T-helper 2 cell (primary cell): ENCODE measurements around the gene EPS15.
"Not testable (repeated sequence)": the region's sequence is repeated elsewhere in the genome, so short reads cannot be mapped to it uniquely, and the experiment has no call there.

Experiments
- DNase-seq, 5 experiments: peaks; one replicate each; pipeline versions ENCODE4 v3.0.0 to v3.0.0-alpha.2; 2012 to 2022

Gene EPS15

DNA sequence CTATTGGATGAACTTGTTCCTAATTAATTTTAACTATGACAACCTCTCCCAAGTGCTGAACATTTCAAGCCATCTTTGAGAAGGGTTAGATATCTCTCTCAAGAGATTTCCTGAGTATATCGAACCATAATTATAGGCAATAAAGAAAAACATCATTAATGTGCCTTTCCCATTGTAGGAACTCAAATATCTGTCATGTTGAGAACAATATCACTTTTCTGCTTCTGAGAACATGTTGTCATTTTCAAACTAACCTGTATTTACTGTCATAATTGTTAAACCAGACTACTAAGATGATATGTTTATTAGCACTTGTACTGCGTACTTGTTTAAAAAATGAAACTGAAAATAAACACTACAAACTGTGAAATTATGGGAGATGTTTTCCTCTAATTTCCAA is 4.3 kb downstream of the EPS15 start:
- DNase-seq, result no peak

- no peak for DNase-seq
Measured at GRCh38 chr1:51512606-51513005, 6.5 kb downstream of the EPS15 start.

DNA sequence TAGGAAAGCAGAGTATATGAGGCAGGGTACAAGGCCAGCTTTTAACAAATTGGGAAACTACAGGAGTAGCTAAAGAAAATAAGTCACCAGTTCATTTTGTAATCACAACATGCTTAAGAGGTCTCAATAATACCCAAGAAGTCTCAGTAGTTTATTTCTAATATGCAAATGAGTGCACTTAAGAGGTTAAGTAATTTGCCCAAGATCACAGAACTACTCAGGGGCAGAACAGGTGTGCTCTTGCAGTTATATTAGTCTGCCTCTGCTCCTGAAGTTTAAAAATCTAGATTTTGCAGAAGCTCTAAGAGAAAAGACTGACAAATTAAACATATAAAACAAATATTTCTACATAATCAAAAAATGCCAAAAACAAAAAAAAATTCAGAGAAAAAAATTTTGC is 6.9 kb downstream of the EPS15 start:
- no peak for DNase-seq

DNA sequence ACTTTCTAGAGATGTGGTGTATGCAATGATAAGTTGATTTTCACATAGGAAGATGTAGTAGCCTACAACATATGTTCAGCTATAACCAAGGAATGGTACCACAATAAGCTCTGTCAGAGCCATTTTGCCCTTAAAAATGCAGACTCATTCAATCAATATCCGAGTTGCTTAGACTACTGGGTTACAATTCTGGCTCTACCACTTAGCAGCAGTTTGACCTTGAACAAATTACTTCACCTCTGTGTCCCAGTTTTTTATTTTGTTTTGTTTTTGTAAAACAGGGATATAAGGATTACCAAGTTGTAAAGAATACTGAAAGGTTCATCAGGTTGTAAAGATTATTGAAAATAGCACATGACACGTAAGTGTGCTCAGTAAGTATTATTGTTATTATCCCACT is 9.3 kb downstream of the EPS15 start:
- DNase-seq, result no peak

- peak in 1 of 5 experiments; percentile 51 for DNase-seq
Measured at GRCh38 chr1:51506537-51506936, 12.5 kb downstream of the EPS15 start.

DNA sequence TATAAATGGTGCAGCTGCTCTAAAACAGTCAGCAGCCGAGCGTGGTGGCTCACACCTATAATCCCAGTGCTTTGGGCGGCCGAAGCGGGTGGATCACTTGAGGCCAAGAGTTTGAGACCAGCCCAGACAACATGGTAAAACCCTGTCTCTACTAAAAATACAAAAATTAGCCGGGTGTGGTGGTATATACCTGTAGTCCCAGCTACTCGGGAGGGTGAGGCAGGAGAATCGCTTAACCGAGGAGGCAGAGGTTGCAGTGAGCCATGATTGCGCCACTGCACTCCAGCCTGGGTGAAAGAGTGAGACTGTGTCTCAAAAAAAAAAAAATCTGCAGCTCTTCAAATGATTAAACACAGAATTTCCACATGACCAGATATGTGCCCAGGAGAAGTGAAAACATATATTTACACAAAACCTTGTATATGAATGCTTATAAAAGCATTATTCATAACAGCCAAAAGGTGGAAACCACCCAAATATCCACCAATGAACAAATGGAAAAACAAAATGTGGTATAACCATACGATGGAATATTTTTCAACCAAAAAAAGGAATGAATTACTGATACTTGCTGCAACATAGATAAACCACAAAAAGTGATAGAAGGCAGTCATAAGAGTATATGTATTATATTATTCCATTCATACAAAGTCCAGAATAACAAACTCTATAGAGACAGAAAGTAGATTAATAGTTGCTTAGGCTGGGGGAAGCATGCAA is 14.1 kb downstream of the EPS15 start:
- peak in 2 of 5 experiments; percentile 7 to 57 for DNase-seq

GRCh38 chr1:51501218-51501630 is 17.8 kb downstream of the EPS15 start:
- peak in 3 of 5 experiments; percentile 10 to 66 (median 47) for DNase-seq

DNA sequence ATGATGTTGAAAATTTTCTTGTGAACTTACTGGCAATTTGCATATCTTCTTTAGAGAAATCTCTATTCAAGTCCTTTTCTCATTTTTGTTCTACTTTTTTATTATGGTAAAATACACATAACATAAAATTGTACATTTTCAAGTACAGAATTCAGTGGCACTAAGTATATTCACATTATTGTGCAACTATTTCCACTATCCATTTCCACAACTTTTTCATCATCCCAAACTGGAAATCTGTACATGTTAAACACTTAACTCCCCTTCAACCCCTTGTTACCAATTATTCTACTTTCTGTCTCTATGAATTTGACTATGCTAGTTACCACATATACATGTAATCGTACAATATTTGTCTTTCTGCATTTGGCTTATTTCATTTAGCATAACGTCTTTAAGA is 19.4 kb downstream of the EPS15 start:
- DNase-seq, result no peak

DNA sequence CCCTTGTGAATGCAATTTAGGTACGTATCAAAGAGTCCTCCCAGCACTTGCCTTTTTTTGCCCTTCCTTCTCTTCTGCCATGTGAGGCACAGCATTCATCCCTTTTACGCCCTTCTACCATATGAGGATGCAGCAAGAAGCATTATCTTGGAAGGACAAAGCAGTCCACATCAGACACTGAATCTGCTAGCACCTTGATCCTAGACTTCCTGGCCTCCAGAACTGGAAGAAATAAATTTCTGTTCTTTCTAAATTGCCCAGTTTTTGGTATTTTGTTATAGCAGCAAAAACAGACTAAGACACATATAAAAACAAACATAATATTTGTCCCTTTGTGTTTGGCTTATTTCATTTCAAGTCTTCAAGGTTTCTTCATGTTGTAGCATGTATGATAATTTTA is 20.1 kb downstream of the EPS15 start:
- no peak for DNase-seq

GRCh38 chr1:51497340-51497739 is 21.7 kb downstream of the EPS15 start:
- no peak for DNase-seq

DNA sequence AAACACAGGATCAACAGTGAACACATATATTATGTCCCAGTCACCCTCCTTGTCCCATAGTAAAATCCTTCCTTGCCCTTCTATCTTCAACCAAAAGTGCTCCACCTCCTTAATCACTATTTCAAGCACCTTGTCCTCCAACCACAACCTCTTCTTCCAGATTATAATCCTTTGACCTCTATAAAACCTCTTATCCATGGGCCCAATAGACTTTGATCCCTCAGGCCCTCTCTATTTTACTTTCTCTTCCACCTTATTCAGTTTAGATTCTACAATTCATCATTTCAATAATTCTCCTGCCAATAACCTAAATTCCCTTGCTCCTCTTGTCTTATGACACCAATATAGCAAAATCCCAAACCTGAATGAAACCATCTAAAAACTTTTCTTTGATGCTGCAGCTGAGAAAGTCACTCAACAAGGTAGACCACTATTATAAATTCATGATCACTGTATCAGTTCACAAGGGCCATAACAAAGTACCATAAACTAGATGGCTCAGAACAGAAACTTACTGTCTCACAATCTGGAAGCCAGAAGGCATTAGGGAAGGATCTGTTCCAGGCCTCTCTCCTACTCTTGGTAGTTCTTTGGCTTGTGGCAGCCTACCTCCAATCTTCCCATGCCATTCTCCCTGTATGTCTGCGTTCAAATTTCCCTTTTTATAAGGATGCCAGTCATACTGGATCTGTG is 24.8 kb downstream of the EPS15 start:
- no peak for DNase-seq

DNA sequence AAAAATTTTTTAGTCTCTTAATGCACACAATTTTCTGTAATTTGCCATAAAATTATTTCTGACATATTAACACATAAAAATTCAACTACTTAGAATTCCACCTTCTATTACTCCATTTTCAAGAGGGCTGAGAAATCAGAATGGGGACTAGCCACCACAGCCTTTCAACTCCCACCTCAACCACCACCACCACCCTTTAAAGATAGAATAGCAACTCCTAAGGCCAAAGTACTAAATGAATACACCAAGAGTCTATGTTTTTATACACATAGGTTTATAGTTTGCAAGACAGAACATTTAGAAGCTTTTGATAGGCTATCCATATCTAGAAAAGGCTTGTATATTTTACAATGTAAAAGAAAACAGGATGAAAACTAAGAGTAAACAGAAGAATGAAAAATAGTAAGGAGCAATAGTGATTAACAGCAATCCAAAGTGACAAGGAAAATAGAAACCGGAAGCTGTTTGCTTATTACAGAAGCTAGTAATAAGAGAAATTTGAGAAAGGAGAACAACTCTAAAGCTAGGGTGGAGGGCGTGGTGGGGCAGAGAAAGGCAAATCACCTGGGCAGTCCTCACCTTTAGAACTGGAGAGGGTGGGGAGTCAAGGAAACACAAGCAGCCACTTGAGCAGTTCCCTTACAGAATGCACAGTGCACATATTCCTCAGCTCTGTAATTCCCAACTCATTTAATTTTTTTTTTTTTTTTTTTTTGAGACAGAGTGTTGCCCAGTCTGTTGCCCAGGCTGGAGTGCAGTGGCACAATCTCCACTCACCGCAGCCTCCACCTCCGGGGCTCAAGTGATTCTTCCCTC is 27.7 kb downstream of the EPS15 start:
- no peak for DNase-seq

GRCh38 chr1:51489472-51489871 is 29.6 kb downstream of the EPS15 start:
- no peak for DNase-seq

GRCh38 chr1:51488372-51489050 is 30.6 kb downstream of the EPS15 start:
- no peak for DNase-seq

DNA sequence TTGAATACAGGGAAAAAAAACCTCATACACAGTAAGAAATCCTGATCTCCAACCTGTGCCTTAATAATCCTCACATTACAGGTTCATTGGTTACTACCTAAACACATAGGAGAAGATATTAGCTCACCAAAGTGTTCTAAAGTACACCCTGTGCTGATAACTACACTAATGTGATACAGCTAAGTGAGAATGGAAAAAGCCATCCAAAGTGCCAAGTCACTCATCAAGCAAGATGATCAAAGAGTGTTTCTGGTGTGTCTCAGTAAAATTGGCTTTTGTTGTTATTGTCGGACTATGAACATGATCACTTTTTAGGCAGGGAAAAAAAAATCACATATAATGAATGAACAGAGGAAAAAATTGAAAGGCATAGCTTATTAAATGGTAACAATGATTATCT is 31.4 kb downstream of the EPS15 start:
- no peak for DNase-seq

- no peak for DNase-seq
Measured at GRCh38 chr1:51484591-51484990, 34.5 kb downstream of the EPS15 start.

- DNase-seq, result no peak
Measured at GRCh38 chr1:51482881-51483280, 36.2 kb downstream of the EPS15 start.

GRCh38 chr1:51474832-51475620 is 44.0 kb downstream of the EPS15 start:
- not testable (repeated sequence) for DNase-seq

- DNase-seq, result no peak
Measured at GRCh38 chr1:51473331-51474115, 45.5 kb downstream of the EPS15 start.

DNA sequence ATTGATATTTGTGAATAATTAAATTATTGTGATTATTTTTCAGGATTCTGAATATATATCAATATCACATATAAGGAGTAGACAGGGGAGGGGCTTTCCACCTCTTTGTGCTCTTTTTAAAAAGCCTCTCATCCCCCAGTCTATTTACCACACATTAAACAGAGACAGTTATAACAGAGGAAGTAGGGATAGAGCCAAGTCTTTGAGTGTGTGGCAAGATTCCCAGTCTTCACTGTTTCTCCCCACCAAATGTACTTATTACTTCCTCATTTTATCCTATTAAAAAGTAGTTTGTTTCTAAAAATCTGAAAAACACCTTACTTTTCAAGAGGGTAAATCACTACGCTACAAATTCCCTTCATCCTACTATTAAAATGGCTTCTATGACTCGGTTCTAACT is 46.7 kb downstream of the EPS15 start:
- no peak for DNase-seq

- no peak for DNase-seq
Measured at GRCh38 chr1:51469518-51469917, 49.5 kb downstream of the EPS15 start.
